Left ventricle myocardium inferior (tissue), 1 donor: Measurements from ENCODE around the gene CGB2. TPM values are rescaled to one million over a fixed set of nuclear protein-coding genes. Genes with fewer than 3 reads are reported as not detected.
A peak's percentile ranks its signal among the peaks of the same experiment; 100 is the strongest.

ENCODE experiments used
- DNase-seq: peaks from one replicate; pipeline ENCODE4 v3.0.0-alpha.2; 2020
- H3K27ac ChIP-seq: fragments of 200-600 bp; replicated peaks from 2 replicates; pipeline ENCODE4 v1.8.0; 2021
- H3K27me3 ChIP-seq: fragments of 200-600 bp; 2 replicates; pipeline ENCODE4 v1.8.0; 2021; ENCODE audit warnings: low read depth
- H3K36me3 ChIP-seq: fragments of 200-600 bp; 2 replicates; pipeline ENCODE4 v1.8.0; 2021
- H3K4me1 ChIP-seq: fragments of 200-600 bp; 2 replicates; pipeline ENCODE4 v1.8.0; 2021
- H3K4me3 ChIP-seq: fragments of 200-600 bp; 2 replicates; pipeline ENCODE4 v1.8.0; 2021; ENCODE audit warnings: mild to moderate bottlenecking, moderate library complexity
- H3K9me3 ChIP-seq: fragments of 200-600 bp; replicated peaks from 2 replicates; pipeline ENCODE4 v1.8.0; 2021
- intact Hi-C: fragments of 100-400 bp; cut with micrococcal nuclease; formaldehyde crosslinking; loops from one replicate; pipeline ENCODE4 v1.11.0; 2022
- total RNA-seq: library from RNA; stranded (reverse); fragmentation: NEBNext Ultra II Directional; extraction: Animal tissue kit (Norgen Biotek cat#: 25700); gene quantifications from one replicate; pipeline ENCODE4 v1.2.1, GENCODE V29; 2021
- TF ChIP-seq, protein P1 (sequence below): fragments of 200-600 bp; IDR thresholded peaks from 2 replicates; pipeline ENCODE4 v1.8.0; 2021; ENCODE audit warnings: antibody characterized with exemption, mild to moderate bottlenecking, borderline replicate concordance
- donor health status: DM: no; HTN: yes; CAD: no; lungs with severe emphysema.

CGB2 gene
- total RNA-seq, 1 donor from 2014 or later: not detected

DNA sequence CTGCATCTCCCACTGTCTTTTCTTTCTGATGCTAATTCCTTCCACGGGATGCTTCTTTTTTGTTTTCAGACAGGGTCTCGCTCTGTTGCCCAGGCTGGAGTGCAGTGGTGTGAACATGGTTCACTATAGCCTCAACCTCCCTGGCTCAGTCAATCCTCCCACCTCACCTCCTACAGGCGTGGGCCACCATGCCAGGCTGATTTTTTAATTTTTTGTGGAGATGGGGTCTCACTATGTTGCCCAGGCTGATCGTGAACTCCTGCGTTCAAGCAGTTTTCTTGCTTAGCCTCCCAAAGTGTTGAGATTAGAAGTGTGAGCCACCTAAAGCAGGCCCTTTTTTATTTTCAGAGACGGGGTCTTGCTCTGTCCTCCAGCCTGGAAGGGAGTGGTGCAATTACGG is 43.4 kb upstream of the CGB2 start:
- intact Hi-C loops: no loop called here
- peaks cover 54% of the 10 kb centered on the region for H3K4me1 ChIP-seq
- H3K27ac ChIP-seq: peak overlapping the region; percentile 91
- peaks cover 57% of the 10 kb centered on the region for H3K36me3 ChIP-seq
- H3K9me3 ChIP-seq: no peaks in the 10 kb centered on the region
- no peak for DNase-seq
- no peaks in the 10 kb centered on the region for H3K27me3 ChIP-seq
- TF ChIP-seq, protein P1, sequence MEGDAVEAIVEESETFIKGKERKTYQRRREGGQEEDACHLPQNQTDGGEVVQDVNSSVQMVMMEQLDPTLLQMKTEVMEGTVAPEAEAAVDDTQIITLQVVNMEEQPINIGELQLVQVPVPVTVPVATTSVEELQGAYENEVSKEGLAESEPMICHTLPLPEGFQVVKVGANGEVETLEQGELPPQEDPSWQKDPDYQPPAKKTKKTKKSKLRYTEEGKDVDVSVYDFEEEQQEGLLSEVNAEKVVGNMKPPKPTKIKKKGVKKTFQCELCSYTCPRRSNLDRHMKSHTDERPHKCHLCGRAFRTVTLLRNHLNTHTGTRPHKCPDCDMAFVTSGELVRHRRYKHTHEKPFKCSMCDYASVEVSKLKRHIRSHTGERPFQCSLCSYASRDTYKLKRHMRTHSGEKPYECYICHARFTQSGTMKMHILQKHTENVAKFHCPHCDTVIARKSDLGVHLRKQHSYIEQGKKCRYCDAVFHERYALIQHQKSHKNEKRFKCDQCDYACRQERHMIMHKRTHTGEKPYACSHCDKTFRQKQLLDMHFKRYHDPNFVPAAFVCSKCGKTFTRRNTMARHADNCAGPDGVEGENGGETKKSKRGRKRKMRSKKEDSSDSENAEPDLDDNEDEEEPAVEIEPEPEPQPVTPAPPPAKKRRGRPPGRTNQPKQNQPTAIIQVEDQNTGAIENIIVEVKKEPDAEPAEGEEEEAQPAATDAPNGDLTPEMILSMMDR: no peak
- H3K4me3 ChIP-seq: no peak overlapping the region

DNA sequence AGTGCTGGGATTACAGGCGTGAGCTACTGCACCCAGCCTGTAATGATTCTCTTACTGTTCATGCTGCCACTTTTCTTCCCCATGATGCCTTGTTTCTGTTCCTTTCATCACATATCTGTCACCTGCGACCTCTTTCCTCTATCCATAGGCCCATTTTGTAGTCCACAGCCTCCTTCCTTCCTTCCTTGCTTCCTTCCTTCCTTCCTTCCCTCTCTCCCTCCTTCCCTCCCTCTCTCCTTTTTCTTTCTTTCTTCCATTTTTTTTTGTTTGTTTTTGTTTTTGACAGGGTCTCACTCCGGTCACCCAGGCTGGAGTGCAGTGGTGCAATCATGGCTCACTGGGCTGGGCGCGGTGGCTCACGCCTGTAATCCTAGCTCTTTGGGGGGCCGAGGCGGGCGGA is 42.8 kb upstream of the CGB2 start:
- TF ChIP-seq, protein P1: no peak
- intact Hi-C loops: no loop called here
- Histone ChIP-seq H3K4me3 (no peak overlapping the region), H3K9me3 (no peaks in the 10 kb centered on the region), H3K27me3 (no peaks in the 10 kb centered on the region), H3K36me3 (peaks cover 51% of the 10 kb centered on the region), H3K27ac (peak overlapping the region; percentile 91), H3K4me1 (peaks cover 53% of the 10 kb centered on the region)
- DNase-seq: no peak

DNA sequence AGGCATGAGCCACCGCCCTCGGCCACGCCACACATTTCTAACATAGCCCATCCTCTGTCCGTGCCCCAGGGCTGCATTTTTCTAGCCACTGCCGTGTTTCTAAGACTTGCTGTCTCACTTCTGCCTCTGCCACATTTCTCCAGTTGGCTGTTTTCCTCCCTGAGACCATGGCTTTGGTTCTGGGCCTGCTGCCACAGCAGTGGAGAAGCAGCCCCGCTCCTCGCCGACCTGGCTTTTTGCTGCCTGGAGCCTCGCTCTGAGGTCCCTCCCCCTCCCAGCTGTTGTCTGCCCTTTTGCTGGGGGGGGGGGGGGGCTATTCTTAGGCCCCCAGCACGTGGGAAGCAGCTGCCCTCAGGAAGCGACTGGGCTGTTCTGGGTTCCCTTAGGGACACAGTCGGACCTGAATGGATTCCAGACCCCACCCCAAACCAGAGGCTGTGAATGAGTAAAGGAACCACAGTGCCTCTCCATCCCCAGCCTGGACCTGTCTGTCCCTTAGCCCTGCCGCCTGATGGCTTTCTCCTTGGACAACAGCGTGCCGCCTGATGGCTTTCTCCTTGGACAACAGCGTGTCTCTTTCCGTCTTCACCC is 41.9 kb upstream of the CGB2 start:
- H3K27me3 ChIP-seq: no peaks in the 10 kb centered on the region
- TF ChIP-seq, protein P1: no peak
- peaks cover 42% of the 10 kb centered on the region for H3K36me3 ChIP-seq
- peak overlapping the region; percentile 91 for H3K27ac ChIP-seq
- H3K4me1 ChIP-seq: peaks cover 59% of the 10 kb centered on the region
- peak overlapping the region; percentile 72 for H3K4me3 ChIP-seq
- intact Hi-C loops: no loop called here
- no peaks in the 10 kb centered on the region for H3K9me3 ChIP-seq
- peak; percentile 51 for DNase-seq

DNA sequence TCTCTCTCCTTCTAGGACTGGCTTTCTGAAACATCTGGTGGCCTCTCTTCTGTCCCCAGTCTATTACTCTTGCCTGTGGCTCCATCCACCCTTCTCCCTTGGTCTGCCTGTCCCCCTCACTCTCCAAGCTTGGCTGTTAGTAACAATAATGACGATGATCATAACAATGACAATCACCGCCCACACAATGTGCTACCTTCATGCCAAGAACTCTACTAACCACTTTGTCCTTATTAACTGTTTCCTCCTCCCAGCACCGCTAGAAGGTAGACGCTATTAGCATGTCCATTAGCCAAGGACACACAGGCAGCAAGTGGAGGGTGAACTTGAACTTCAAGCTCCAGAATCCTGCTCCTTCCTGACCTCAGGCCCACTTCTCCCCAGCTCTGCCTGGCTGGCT is 41.3 kb upstream of the CGB2 start:
- intact Hi-C loops: no loop called here
- H3K4me3 ChIP-seq: peak overlapping the region; percentile 72
- H3K9me3 ChIP-seq: no peaks in the 10 kb centered on the region
- DNase-seq: no peak
- H3K27me3 ChIP-seq: no peaks in the 10 kb centered on the region
- H3K4me1 ChIP-seq: peaks cover 64% of the 10 kb centered on the region
- peaks cover 36% of the 10 kb centered on the region for H3K36me3 ChIP-seq
- TF ChIP-seq, protein P1: no peak
- peak overlapping the region; percentile 91 for H3K27ac ChIP-seq

DNA sequence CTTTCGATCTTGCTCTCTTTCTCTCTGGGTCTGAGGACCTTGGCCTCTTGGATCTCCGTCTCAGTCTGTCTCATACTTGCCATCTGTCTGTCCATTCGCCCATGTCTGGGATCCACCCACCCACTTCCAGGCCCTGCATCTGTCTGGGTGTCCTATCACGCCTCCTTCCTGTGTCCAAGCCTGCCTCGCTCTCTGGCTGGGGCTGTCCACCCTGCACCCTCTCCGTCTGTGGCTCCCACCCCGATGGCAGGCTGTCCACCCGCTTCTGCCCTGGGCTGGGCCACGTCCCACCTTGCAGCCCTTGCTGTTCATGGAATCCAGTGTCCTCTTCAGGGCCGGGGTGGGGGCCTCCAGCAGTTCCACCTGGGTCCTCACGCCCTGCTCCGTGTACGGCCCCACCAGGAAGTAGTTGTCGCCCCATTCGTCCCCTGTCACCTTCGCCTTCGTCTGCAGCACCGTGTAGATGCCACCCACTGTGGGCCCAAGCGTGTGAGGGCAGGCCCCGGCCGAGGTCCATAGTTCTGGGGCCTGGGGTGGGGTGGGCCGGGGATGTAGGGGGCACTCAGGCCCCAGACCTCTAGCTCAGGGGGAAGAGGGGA is 40.6 kb upstream of the CGB2 start:
- no peaks in the 10 kb centered on the region for H3K9me3 ChIP-seq
- TF ChIP-seq, protein P1: no peak
- peak overlapping the region; percentile 72 for H3K4me3 ChIP-seq
- H3K4me1 ChIP-seq: peaks cover 64% of the 10 kb centered on the region
- H3K27ac ChIP-seq: peak overlapping the region; percentile 91
- H3K27me3 ChIP-seq: no peaks in the 10 kb centered on the region
- H3K36me3 ChIP-seq: peaks cover 29% of the 10 kb centered on the region
- DNase-seq: no peak
- intact Hi-C loops: no loop called here
